ENCODE measurements around the gene HSPG2. TPM values are rescaled to one million over a fixed set of nuclear protein-coding genes. Genes with fewer than 3 reads are reported as not detected.

Gene HSPG2
- total and polyA plus RNA-seq, 2 experiments from 2014 or later = 72.4 to 81.2 TPM

DNA sequence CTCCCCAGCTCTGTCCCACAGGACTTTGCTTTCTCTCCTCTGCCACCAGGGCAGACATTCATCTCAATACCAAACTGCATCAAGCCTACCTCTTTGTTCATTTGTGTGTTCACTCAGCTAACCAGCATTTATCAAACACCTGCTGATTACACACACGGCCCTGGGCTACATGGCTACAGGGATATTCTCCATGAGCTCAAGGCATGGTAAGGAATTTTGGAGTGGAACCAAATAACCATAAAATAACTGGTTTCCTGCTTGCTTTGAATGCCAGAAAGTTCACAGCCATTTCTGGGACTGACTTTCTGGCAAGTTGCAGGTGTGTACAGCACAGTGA lies 70.4 kb downstream of the HSPG2 start:
- H3K27ac ChIP-seq = no peak overlapping the region
- no peaks in the 10 kb centered on the region for H3K4me1 ChIP-seq (ENCODE audit: insufficient read depth)
- H3K9me3 ChIP-seq (ENCODE audit: low read depth) = no peaks in the 10 kb centered on the region
- no peak overlapping the region for H3K4me3 ChIP-seq
- WGBS (ENCODE audit: low lambda C conversion rate, missing lambda C conversion rate) = 65% methylated on average over 1 of the region's 1 CpG
- H3K4me2 ChIP-seq = no peak overlapping the region
- no peaks in the 10 kb centered on the region for H4K20me1 ChIP-seq (ENCODE audit: insufficient read depth, poor library complexity, severe bottlenecking)
- H3K79me2 ChIP-seq = no peaks in the 10 kb centered on the region
- DNase-seq (ENCODE audit: low spot score) = no peak
- no peak overlapping the region for H2AFZ ChIP-seq
- no peaks in the 10 kb centered on the region for H3K36me3 ChIP-seq (replicated peaks; ENCODE audit: insufficient read depth, low read depth)
- no peaks in the 10 kb centered on the region for H3K9me2 ChIP-seq (replicated peaks; ENCODE audit: insufficient read depth)
- no peaks in the 10 kb centered on the region for H3K27me3 ChIP-seq
- no peak for TF ChIP-seq EZH2phosphoT487 (IDR thresholded peaks at IDR 0.05; ENCODE audit: low read depth, severe bottlenecking, unreplicated experiment)
- TF ChIP-seq, protein P1, sequence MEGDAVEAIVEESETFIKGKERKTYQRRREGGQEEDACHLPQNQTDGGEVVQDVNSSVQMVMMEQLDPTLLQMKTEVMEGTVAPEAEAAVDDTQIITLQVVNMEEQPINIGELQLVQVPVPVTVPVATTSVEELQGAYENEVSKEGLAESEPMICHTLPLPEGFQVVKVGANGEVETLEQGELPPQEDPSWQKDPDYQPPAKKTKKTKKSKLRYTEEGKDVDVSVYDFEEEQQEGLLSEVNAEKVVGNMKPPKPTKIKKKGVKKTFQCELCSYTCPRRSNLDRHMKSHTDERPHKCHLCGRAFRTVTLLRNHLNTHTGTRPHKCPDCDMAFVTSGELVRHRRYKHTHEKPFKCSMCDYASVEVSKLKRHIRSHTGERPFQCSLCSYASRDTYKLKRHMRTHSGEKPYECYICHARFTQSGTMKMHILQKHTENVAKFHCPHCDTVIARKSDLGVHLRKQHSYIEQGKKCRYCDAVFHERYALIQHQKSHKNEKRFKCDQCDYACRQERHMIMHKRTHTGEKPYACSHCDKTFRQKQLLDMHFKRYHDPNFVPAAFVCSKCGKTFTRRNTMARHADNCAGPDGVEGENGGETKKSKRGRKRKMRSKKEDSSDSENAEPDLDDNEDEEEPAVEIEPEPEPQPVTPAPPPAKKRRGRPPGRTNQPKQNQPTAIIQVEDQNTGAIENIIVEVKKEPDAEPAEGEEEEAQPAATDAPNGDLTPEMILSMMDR (IDR thresholded peaks at IDR 0.05; ENCODE audit: poor library complexity) = no peak
- TF ChIP-seq EZH2 (IDR thresholded peaks at IDR 0.05; ENCODE audit: borderline replicate concordance) = no peak

- Histone ChIP-seq H3K4me1 (ENCODE audit: insufficient read depth) (no peaks in the 10 kb centered on the region), H3K27me3 (no peaks in the 10 kb centered on the region), H2AFZ (no peak overlapping the region), H3K79me2 (no peaks in the 10 kb centered on the region), H4K20me1 (ENCODE audit: insufficient read depth, poor library complexity, severe bottlenecking) (no peaks in the 10 kb centered on the region), H3K9me2 (replicated peaks; ENCODE audit: insufficient read depth) (no peaks in the 10 kb centered on the region), H3K4me3 (no peak overlapping the region), H3K36me3 (replicated peaks; ENCODE audit: insufficient read depth, low read depth) (no peaks in the 10 kb centered on the region), H3K27ac (no peak overlapping the region), H3K9me3 (ENCODE audit: low read depth) (no peaks in the 10 kb centered on the region), H3K4me2 (no peak overlapping the region)
- DNase-seq (ENCODE audit: low spot score) = peak; percentile 46
- WGBS (ENCODE audit: low lambda C conversion rate, missing lambda C conversion rate) = 48% methylated on average over 11 of the region's 11 CpGs
- no peak for TF ChIP-seq EZH2 (IDR thresholded peaks at IDR 0.05; ENCODE audit: borderline replicate concordance)
- no peak for TF ChIP-seq EZH2phosphoT487 (IDR thresholded peaks at IDR 0.05; ENCODE audit: low read depth, severe bottlenecking, unreplicated experiment)
- TF ChIP-seq, protein P1 (IDR thresholded peaks at IDR 0.05; ENCODE audit: poor library complexity) = peak; percentile 22
Measured at GRCh38 chr1:21865943-21866706, 71.0 kb downstream of the HSPG2 start.

GRCh38 chr1:21865609-21865942 lies 71.5 kb downstream of the HSPG2 start:
- no peak for DNase-seq (ENCODE audit: low spot score)
- Histone ChIP-seq H3K4me2 (no peak overlapping the region), H3K27me3 (no peaks in the 10 kb centered on the region), H3K4me3 (no peak overlapping the region), H3K9me2 (replicated peaks; ENCODE audit: insufficient read depth) (no peaks in the 10 kb centered on the region), H3K27ac (no peak overlapping the region), H4K20me1 (ENCODE audit: insufficient read depth, poor library complexity, severe bottlenecking) (no peaks in the 10 kb centered on the region), H2AFZ (no peak overlapping the region), H3K9me3 (ENCODE audit: low read depth) (no peaks in the 10 kb centered on the region), H3K36me3 (replicated peaks; ENCODE audit: insufficient read depth, low read depth) (no peaks in the 10 kb centered on the region), H3K79me2 (no peaks in the 10 kb centered on the region), H3K4me1 (ENCODE audit: insufficient read depth) (no peaks in the 10 kb centered on the region)
- TF ChIP-seq EZH2 (IDR thresholded peaks at IDR 0.05; ENCODE audit: borderline replicate concordance) (no peak), EZH2phosphoT487 (IDR thresholded peaks at IDR 0.05; ENCODE audit: low read depth, severe bottlenecking, unreplicated experiment) (no peak)
- TF ChIP-seq, protein P1 (IDR thresholded peaks at IDR 0.05; ENCODE audit: poor library complexity) = no peak
- 97% methylated on average over 7 of the region's 7 CpGs for WGBS (ENCODE audit: low lambda C conversion rate, missing lambda C conversion rate)
